Activated CD8-positive, alpha-beta memory T cell treated with anti-CD3 and anti-CD28 coated beads, Interleukin-2, amount 50 U/mL, for 24 hours (primary cell): ENCODE measurements around the gene ABCC10.
A peak's percentile ranks its signal among the peaks of the same experiment; 100 is the strongest.
"Not testable (repeated sequence)": the region's sequence is repeated elsewhere in the genome, so short reads cannot be mapped to it uniquely, and the experiment has no call there.

Source experiments
- DNase-seq: peaks from one replicate; pipeline ENCODE4 v3.0.0-alpha.2; 2020; ENCODE audit errors: extremely low read depth

ABCC10 gene

GRCh38 chr6:43407296-43407695 is 20.0 kb upstream of the ABCC10 start:
- DNase-seq: no peak

GRCh38 chr6:43408259-43408658 is 19.1 kb upstream of the ABCC10 start:
- DNase-seq: no peak

- DNase-seq: not testable (repeated sequence)
Measured at GRCh38 chr6:43410776-43411175, 16.6 kb upstream of the ABCC10 start.

GRCh38 chr6:43412541-43412940 is 14.8 kb upstream of the ABCC10 start:
- DNase-seq: no peak

- no peak for DNase-seq
Measured at GRCh38 chr6:43413002-43413401, 14.3 kb upstream of the ABCC10 start.

- DNase-seq: not testable (repeated sequence)
Measured at GRCh38 chr6:43415275-43415674, 12.1 kb upstream of the ABCC10 start.

GRCh38 chr6:43416935-43417334 is 10.4 kb upstream of the ABCC10 start:
- no peak for DNase-seq

- DNase-seq: no peak
Measured at GRCh38 chr6:43420012-43420709, 7.2 kb upstream of the ABCC10 start.

GRCh38 chr6:43421831-43422230 is 5.5 kb upstream of the ABCC10 start:
- DNase-seq: no peak

GRCh38 chr6:43425083-43425482 is 2.3 kb upstream of the ABCC10 start:
- DNase-seq: not testable (repeated sequence)

- no peak for DNase-seq
Measured at GRCh38 chr6:43426928-43427405, 374 bp upstream of the ABCC10 start.

GRCh38 chr6:43428112-43428570 is 800 bp downstream of the ABCC10 start:
- DNase-seq: peak; percentile 2

- DNase-seq: no peak
Measured at GRCh38 chr6:43428874-43429273, 1.5 kb downstream of the ABCC10 start.

- DNase-seq: no peak
Measured at GRCh38 chr6:43432009-43432945, 4.9 kb downstream of the ABCC10 start.

- DNase-seq: no peak
Measured at GRCh38 chr6:43433148-43433547, 5.8 kb downstream of the ABCC10 start.

GRCh38 chr6:43434001-43434840 is 6.9 kb downstream of the ABCC10 start:
- no peak for DNase-seq

- DNase-seq: no peak
Measured at GRCh38 chr6:43434943-43435342, 7.6 kb downstream of the ABCC10 start.

GRCh38 chr6:43435682-43436437 is 8.5 kb downstream of the ABCC10 start:
- DNase-seq: no peak

- no peak for DNase-seq
Measured at GRCh38 chr6:43436577-43437282, 9.4 kb downstream of the ABCC10 start.

GRCh38 chr6:43437700-43438099 is 10.4 kb downstream of the ABCC10 start:
- DNase-seq: no peak
